HepG2 (cell line): ENCODE data around the gene PSMD9. TPM values are rescaled to one million over a fixed set of nuclear protein-coding genes. Genes with fewer than 3 reads are reported as not detected.

Experiments used
- ATF7-NPFF ChIP-seq: sonication (generic); formaldehyde crosslinking; IDR thresholded peaks from 2 replicates; pipeline ENCODE4 v1.8.1; 2023; ENCODE audit warnings: mild to moderate bottlenecking, low read depth, missing genetic modification reagents, moderate library complexity
- BRD4 ChIP-seq: sonication (generic); formaldehyde crosslinking; IDR thresholded peaks from 2 replicates; pipeline ENCODE4 v1.4.0; 2020; ENCODE audit warnings: missing genetic modification reagents
- CBX2 ChIP-seq, 2 experiments: fragments of 200-600 bp in 1 of 2; sonication (generic); formaldehyde crosslinking in 1 of 2; IDR thresholded peaks; 2 replicates each; pipeline versions ENCODE4 v1.7.0 to v1.8.1; 2018 to 2022; ENCODE audit warnings: low read depth in 2 of 2, low read length in 1 of 2, mild to moderate bottlenecking in 1 of 2, missing genetic modification reagents in 1 of 2
- CHD4 ChIP-seq: fragments of 200-600 bp; sonication (generic); IDR thresholded peaks from 2 replicates; pipeline ENCODE4 v1.7.0; 2017; ENCODE audit warnings: mild to moderate bottlenecking, low read length, borderline replicate concordance
- ELF4 ChIP-seq: sonication (generic); formaldehyde crosslinking; IDR thresholded peaks from 2 replicates; pipeline ENCODE4 v1.5.0; 2020; ENCODE audit warnings: missing genetic modification reagents, mild to moderate bottlenecking, moderate library complexity, borderline replicate concordance
- FIP1L1 ChIP-seq: fragments of 200-400 bp; formaldehyde crosslinking; IDR thresholded peaks from 2 replicates; pipeline ENCODE4 v1.6.1; 2018; ENCODE audit warnings: low read depth, mild to moderate bottlenecking, low read length, moderate library complexity, borderline replicate concordance; ENCODE audit not compliant: insufficient read depth
- GATAD2A ChIP-seq: IDR thresholded peaks from 2 replicates; pipeline ENCODE4 v1.6.1; 2016
- HIVEP1 ChIP-seq: sonication (generic); formaldehyde crosslinking; IDR thresholded peaks from 2 replicates; pipeline ENCODE4 v1.4.0; 2020; ENCODE audit warnings: mild to moderate bottlenecking, missing genetic modification reagents
- HMG20A ChIP-seq: IDR thresholded peaks from 2 replicates; pipeline ENCODE4 v1.6.1; 2016; ENCODE audit warnings: borderline replicate concordance
- KDM1A ChIP-seq: IDR thresholded peaks from 2 replicates; pipeline ENCODE4 v1.6.1; 2016; ENCODE audit warnings: missing compliant biosample characterization
- KDM3A ChIP-seq: IDR thresholded peaks from 2 replicates; pipeline ENCODE4 v1.6.1; 2018; ENCODE audit warnings: low read depth, missing compliant biosample characterization
- KDM4B ChIP-seq: sonication (generic); formaldehyde crosslinking; IDR thresholded peaks from 2 replicates; pipeline ENCODE4 v1.4.0; 2020; ENCODE audit warnings: missing genetic modification reagents
- MIER2 ChIP-seq: IDR thresholded peaks from 2 replicates; pipeline ENCODE4 v1.6.1; 2016; ENCODE audit warnings: missing biosample characterization, missing genetic modification reagents
- MTA3 ChIP-seq: sonication (generic); formaldehyde crosslinking; IDR thresholded peaks from 2 replicates; pipeline ENCODE4 v1.4.0; 2020; ENCODE audit warnings: missing genetic modification reagents
- PITX1 ChIP-seq: sonication (generic); formaldehyde crosslinking; IDR thresholded peaks from 2 replicates; pipeline ENCODE4 v1.5.1; 2020; ENCODE audit warnings: mild to moderate bottlenecking, missing genetic modification reagents
- RAD21 ChIP-seq: fragments of 450-650 bp; formaldehyde crosslinking; IDR thresholded peaks from 2 replicates; pipeline ENCODE4 v1.5.0; 2020; ENCODE audit warnings: mild to moderate bottlenecking
- TCF7 ChIP-seq: sonication (generic); IDR thresholded peaks from 2 replicates; pipeline ENCODE4 v1.6.1; 2016; ENCODE audit warnings: antibody characterized with exemption, low read depth
- ZNF224 ChIP-seq: sonication (generic); formaldehyde crosslinking; IDR thresholded peaks from 2 replicates; pipeline ENCODE4 v1.5.0; 2020; ENCODE audit warnings: mild to moderate bottlenecking, missing genetic modification reagents
- ZNF24 ChIP-seq: fragments of 450-650 bp; IDR thresholded peaks from 2 replicates; pipeline ENCODE4 v1.6.1; 2017; ENCODE audit warnings: antibody characterized with exemption, mild to moderate bottlenecking
- ZNF432 ChIP-seq: sonication (generic); formaldehyde crosslinking; IDR thresholded peaks from 2 replicates; pipeline ENCODE4 v1.5.0; 2020; ENCODE audit warnings: missing genetic modification reagents, mild to moderate bottlenecking, borderline replicate concordance
- ZNF629 ChIP-seq: sonication (generic); formaldehyde crosslinking; conservative IDR thresholded peaks from 2 replicates; pipeline ENCODE4 v1.5.0; 2020; ENCODE audit warnings: missing genetic modification reagents
- ZNF674 ChIP-seq: sonication (generic); formaldehyde crosslinking; IDR thresholded peaks from 2 replicates; pipeline ENCODE4 v1.5.0; 2020; ENCODE audit warnings: low read depth, mild to moderate bottlenecking, missing genetic modification reagents
- ZNF839 ChIP-seq: sonication (generic); formaldehyde crosslinking; IDR thresholded peaks from 2 replicates; pipeline ENCODE4 v1.4.0; 2020; ENCODE audit warnings: missing genetic modification reagents, mild to moderate bottlenecking, borderline replicate concordance
- polyA plus RNA-seq, 8 experiments: library from polyadenylated mRNA; depleted of rRNA in 3 of 8; stranded (reverse) in 7 of 8; unstranded in 1 of 8; fragments of >200 nt; fragmentation: Illumina TruSeq in 4 of 8; extraction: Trizol in 4 of 8; gene quantifications; 2 replicates each; pipeline versions ENCODE4 v1.2.1 to v1.2.3, GENCODE V29; 2011 to 2016; ENCODE audit warnings: low read depth in 4 of 8, missing spikeins in 1 of 8, mixed read lengths in 1 of 8; ENCODE audit not compliant: insufficient read depth in 1 of 8
- total RNA-seq, 5 experiments: library from RNA; depleted of rRNA; stranded (reverse); fragments of >200 nt; fragmentation: Illumina TruSeq; extraction: Trizol; gene quantifications; 2 replicates each; pipeline ENCODE4 v1.2.3, GENCODE V29; 2016; ENCODE audit warnings: low read depth in 1 of 5
- TF ChIP-seq, protein P1 (sequence below): sonication (generic); formaldehyde crosslinking; IDR thresholded peaks from 2 replicates; pipeline ENCODE4 v1.4.0; 2020; ENCODE audit warnings: missing genetic modification reagents
- TF ChIP-seq, protein P2 (sequence below): IDR thresholded peaks from 2 replicates; pipeline ENCODE4 v1.6.1; 2012; ENCODE audit warnings: low read length, improper control_type of control experiment

PSMD9 gene
- total and polyA plus RNA-seq, 2 of the 13 experiments (the other 11 are each of a cell fraction or from before 2014, with no cell fraction given): 41.4 to 61.1 TPM

DNA sequence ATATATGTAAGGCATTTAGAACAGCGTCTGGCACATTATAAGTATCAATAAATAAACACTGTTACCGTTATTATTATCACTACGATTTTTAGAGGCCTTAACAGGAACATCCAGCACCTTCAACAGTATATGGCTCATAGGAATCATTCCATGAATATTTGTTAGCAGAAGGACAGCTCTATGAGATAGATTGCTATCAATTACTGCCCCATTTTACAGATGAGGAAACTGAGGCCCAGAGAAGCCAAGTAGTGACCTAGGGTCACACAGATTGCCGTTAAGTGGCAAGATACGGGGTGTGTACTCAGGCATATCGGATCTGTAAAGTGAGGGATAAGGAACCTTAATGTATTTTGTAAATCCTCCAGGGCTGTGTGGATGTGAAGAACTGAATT, 510 bp upstream of the PSMD9 start (continued):
- TF ChIP-seq CBX2 (IDR thresholded peaks at IDR 0.05; ENCODE audit: low read depth, low read length) (no peak), CBX2 (CRISPR knock-in tag; IDR thresholded peaks at IDR 0.05; ENCODE audit: low read depth) (no peak), RAD21 (no peak), KDM3A (no peak), ZNF629 (CRISPR knock-in tag) (peak; percentile 99), HIVEP1 (no peak), ATF7-NPFF (CRISPR knock-in tag) (no peak), PITX1 (CRISPR knock-in tag) (no peak), TCF7 (no peak), ZNF24 (peak; percentile 56; the same call in 1 of the 2 replicates), MTA3 (CRISPR knock-in tag) (no peak), CHD4 (peak; percentile 100), BRD4 (no peak), ELF4 (CRISPR knock-in tag) (no peak), ZNF224 (CRISPR knock-in tag) (no peak), KDM4B (CRISPR knock-in tag) (no peak), ZNF839 (CRISPR knock-in tag) (no peak), FIP1L1 (no peak), MIER2 (CRISPR knock-in tag) (no peak), HMG20A (CRISPR knock-in tag) (no peak), ZNF432 (CRISPR knock-in tag) (no peak), KDM1A (CRISPR knock-in tag) (no peak), GATAD2A (CRISPR knock-in tag) (no peak), ZNF674 (no peak)
- TF ChIP-seq, protein P1, sequence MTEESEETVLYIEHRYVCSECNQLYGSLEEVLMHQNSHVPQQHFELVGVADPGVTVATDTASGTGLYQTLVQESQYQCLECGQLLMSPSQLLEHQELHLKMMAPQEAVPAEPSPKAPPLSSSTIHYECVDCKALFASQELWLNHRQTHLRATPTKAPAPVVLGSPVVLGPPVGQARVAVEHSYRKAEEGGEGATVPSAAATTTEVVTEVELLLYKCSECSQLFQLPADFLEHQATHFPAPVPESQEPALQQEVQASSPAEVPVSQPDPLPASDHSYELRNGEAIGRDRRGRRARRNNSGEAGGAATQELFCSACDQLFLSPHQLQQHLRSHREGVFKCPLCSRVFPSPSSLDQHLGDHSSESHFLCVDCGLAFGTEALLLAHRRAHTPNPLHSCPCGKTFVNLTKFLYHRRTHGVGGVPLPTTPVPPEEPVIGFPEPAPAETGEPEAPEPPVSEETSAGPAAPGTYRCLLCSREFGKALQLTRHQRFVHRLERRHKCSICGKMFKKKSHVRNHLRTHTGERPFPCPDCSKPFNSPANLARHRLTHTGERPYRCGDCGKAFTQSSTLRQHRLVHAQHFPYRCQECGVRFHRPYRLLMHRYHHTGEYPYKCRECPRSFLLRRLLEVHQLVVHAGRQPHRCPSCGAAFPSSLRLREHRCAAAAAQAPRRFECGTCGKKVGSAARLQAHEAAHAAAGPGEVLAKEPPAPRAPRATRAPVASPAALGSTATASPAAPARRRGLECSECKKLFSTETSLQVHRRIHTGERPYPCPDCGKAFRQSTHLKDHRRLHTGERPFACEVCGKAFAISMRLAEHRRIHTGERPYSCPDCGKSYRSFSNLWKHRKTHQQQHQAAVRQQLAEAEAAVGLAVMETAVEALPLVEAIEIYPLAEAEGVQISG: no peak
- TF ChIP-seq, protein P2, sequence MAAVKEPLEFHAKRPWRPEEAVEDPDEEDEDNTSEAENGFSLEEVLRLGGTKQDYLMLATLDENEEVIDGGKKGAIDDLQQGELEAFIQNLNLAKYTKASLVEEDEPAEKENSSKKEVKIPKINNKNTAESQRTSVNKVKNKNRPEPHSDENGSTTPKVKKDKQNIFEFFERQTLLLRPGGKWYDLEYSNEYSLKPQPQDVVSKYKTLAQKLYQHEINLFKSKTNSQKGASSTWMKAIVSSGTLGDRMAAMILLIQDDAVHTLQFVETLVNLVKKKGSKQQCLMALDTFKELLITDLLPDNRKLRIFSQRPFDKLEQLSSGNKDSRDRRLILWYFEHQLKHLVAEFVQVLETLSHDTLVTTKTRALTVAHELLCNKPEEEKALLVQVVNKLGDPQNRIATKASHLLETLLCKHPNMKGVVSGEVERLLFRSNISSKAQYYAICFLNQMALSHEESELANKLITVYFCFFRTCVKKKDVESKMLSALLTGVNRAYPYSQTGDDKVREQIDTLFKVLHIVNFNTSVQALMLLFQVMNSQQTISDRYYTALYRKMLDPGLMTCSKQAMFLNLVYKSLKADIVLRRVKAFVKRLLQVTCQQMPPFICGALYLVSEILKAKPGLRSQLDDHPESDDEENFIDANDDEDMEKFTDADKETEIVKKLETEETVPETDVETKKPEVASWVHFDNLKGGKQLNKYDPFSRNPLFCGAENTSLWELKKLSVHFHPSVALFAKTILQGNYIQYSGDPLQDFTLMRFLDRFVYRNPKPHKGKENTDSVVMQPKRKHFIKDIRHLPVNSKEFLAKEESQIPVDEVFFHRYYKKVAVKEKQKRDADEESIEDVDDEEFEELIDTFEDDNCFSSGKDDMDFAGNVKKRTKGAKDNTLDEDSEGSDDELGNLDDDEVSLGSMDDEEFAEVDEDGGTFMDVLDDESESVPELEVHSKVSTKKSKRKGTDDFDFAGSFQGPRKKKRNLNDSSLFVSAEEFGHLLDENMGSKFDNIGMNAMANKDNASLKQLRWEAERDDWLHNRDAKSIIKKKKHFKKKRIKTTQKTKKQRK: no peak
